GM12892 (cell line): ENCODE measurements around the gene FDXACB1.

Experiments used
- POLR2A ChIP-seq: IDR thresholded peaks from 2 replicates; pipeline ENCODE4 v1.6.1; 2011; ENCODE audit warnings: low read depth, low read length, control low read depth
- POLR2AphosphoS5 ChIP-seq: IDR thresholded peaks from 2 replicates; pipeline ENCODE4 v1.6.1; 2011; ENCODE audit warnings: low read depth, low read length, control low read depth

- peak; percentile 56; the same call in 1 of the 2 replicates for TF ChIP-seq POLR2A
- TF ChIP-seq POLR2AphosphoS5: no peak
Measured at GRCh38 chr11:111870886-111871692, 7.9 kb downstream of the FDXACB1 start, which contains the start of gene ALG9.
